H9 (cell line): ENCODE results near the gene CHST15. TPM values are rescaled to one million over a fixed set of nuclear protein-coding genes. Genes with fewer than 3 reads are reported as not detected.

Source experiments
- DNase-seq: peaks from one replicate; pipeline ENCODE4 v3.0.0-alpha.2; 2017
- H2AFZ ChIP-seq: one replicate; pipeline ENCODE4 v1.6.1; 2013; ENCODE audit warnings: mild to moderate bottlenecking, low read length, control low read depth, moderate library complexity
- H2AK5ac ChIP-seq: 2 replicates; pipeline ENCODE4 v1.6.1; 2013; ENCODE audit warnings: low read length, control low read depth, mixed read lengths; ENCODE audit not compliant: insufficient read length
- H2BK120ac ChIP-seq: one replicate; pipeline ENCODE4 v1.6.1; 2013; ENCODE audit warnings: low read depth, mild to moderate bottlenecking, low read length, control low read depth, inconsistent platforms; ENCODE audit not compliant: poor library complexity, severe bottlenecking
- H2BK12ac ChIP-seq: 2 replicates; pipeline ENCODE4 v1.6.1; 2013; ENCODE audit warnings: low read length, control low read depth, mixed read lengths, low read depth; ENCODE audit not compliant: insufficient read length
- H2BK15ac ChIP-seq: 2 replicates; pipeline ENCODE4 v1.6.1; 2013; ENCODE audit warnings: low read depth, low read length, control low read depth
- H2BK20ac ChIP-seq: one replicate; pipeline ENCODE4 v1.6.1; 2013; ENCODE audit warnings: low read depth, mild to moderate bottlenecking, low read length, control low read depth, inconsistent platforms; ENCODE audit not compliant: poor library complexity, severe bottlenecking
- H2BK5ac ChIP-seq: 2 replicates; pipeline ENCODE4 v1.6.1; 2013; ENCODE audit warnings: low read length, control low read depth, mixed read lengths; ENCODE audit not compliant: insufficient read length
- H3K14ac ChIP-seq: 2 replicates; pipeline ENCODE4 v1.6.1; 2013; ENCODE audit warnings: low read length, control low read depth; ENCODE audit not compliant: insufficient read depth
- H3K18ac ChIP-seq: 2 replicates; pipeline ENCODE4 v1.6.1; 2013; ENCODE audit warnings: low read depth, mild to moderate bottlenecking, mixed read lengths, low read length, control low read depth; ENCODE audit not compliant: insufficient read length
- H3K23ac ChIP-seq: 2 replicates; pipeline ENCODE4 v1.6.1; 2013; ENCODE audit warnings: low read length, control low read depth, mixed read lengths, low read depth; ENCODE audit not compliant: insufficient read length
- H3K23me2 ChIP-seq: 2 replicates; pipeline ENCODE4 v1.6.1; 2013; ENCODE audit warnings: low read depth, mild to moderate bottlenecking, mixed read lengths, low read length, control low read depth; ENCODE audit not compliant: insufficient read length, poor library complexity, severe bottlenecking
- H3K27ac ChIP-seq: 2 replicates; pipeline ENCODE4 v1.5.1; 2013; ENCODE audit warnings: low read length, control low read depth, mixed read lengths, low read depth; ENCODE audit not compliant: insufficient read length
- H3K27me3 ChIP-seq: 2 replicates; pipeline ENCODE4 v1.6.1; 2013; ENCODE audit warnings: low read length, control low read depth, inconsistent platforms; ENCODE audit not compliant: insufficient read depth
- H3K4ac ChIP-seq: 2 replicates; pipeline ENCODE4 v1.6.1; 2013; ENCODE audit warnings: low read depth, mild to moderate bottlenecking, control low read depth, inconsistent platforms, low read length, moderate library complexity
- H3K4me1 ChIP-seq: 2 replicates; pipeline ENCODE4 v1.6.1; 2013; ENCODE audit warnings: low read length, control low read depth, inconsistent platforms; ENCODE audit not compliant: insufficient read depth
- H3K4me2 ChIP-seq: 2 replicates; pipeline ENCODE4 v1.6.1; 2013; ENCODE audit warnings: low read length, control low read depth, mixed read lengths; ENCODE audit not compliant: insufficient read length, insufficient read depth
- H3K56ac ChIP-seq: 2 replicates; pipeline ENCODE4 v1.6.1; 2013; ENCODE audit warnings: low read depth, mild to moderate bottlenecking, mixed read lengths, low read length, control low read depth; ENCODE audit not compliant: insufficient read length
- H3K79me1 ChIP-seq: 2 replicates; pipeline ENCODE4 v1.6.1; 2013; ENCODE audit warnings: low read depth, mild to moderate bottlenecking, moderate library complexity, low read length, control low read depth, inconsistent platforms; ENCODE audit not compliant: insufficient read depth, poor library complexity, severe bottlenecking
- H3K79me2 ChIP-seq: 2 replicates; pipeline ENCODE4 v1.6.1; 2013; ENCODE audit warnings: low read length, control low read depth, inconsistent platforms; ENCODE audit not compliant: insufficient read depth
- H3K9ac ChIP-seq: 2 replicates; pipeline ENCODE4 v1.6.1; 2013; ENCODE audit warnings: low read length, control low read depth, mixed read lengths; ENCODE audit not compliant: insufficient read length; ENCODE audit errors: extremely low read depth
- H3K9me3 ChIP-seq: one replicate; pipeline ENCODE4 v1.6.1; 2013; ENCODE audit warnings: low read depth, low read length, inconsistent platforms; ENCODE audit not compliant: control insufficient read depth
- H3T11ph ChIP-seq: one replicate; pipeline ENCODE4 v1.6.1; 2013; ENCODE audit warnings: mild to moderate bottlenecking, low read length, control low read depth, inconsistent platforms
- H4K20me1 ChIP-seq: one replicate; pipeline ENCODE4 v1.6.1; 2013; ENCODE audit not compliant: control insufficient read depth, insufficient read length, insufficient read depth
- H4K5ac ChIP-seq: 2 replicates; pipeline ENCODE4 v1.6.1; 2013; ENCODE audit warnings: low read depth, mild to moderate bottlenecking, mixed read lengths, low read length, control low read depth; ENCODE audit not compliant: insufficient read length
- H4K8ac ChIP-seq: replicated peaks from 2 replicates; pipeline ENCODE4 v1.6.1; 2013; ENCODE audit warnings: low read length, control low read depth, mixed read lengths, low read depth; ENCODE audit not compliant: insufficient read length
- H4K91ac ChIP-seq: 2 replicates; pipeline ENCODE4 v1.6.1; 2013; ENCODE audit warnings: low read depth, mild to moderate bottlenecking, moderate library complexity, mixed read lengths, low read length, control low read depth; ENCODE audit not compliant: insufficient read length
- H3K27ac Mint-ChIP-seq, 3 experiments: 2 replicates in 2 of 3; 3 replicates in 1 of 3; pipeline ENCODE4 v1.8.0; 2020 to 2021; ENCODE audit warnings: mixed read lengths in 3 of 3, mild to moderate bottlenecking in 1 of 3, moderate library complexity in 1 of 3
- H3K27me3 Mint-ChIP-seq: 2 replicates; pipeline ENCODE4 v1.8.0; 2021; ENCODE audit warnings: low read depth, mild to moderate bottlenecking, moderate library complexity, mixed read lengths
- H3K36me3 Mint-ChIP-seq, 3 experiments: 2 replicates in 2 of 3; 3 replicates in 1 of 3; pipeline ENCODE4 v1.8.0; 2020 to 2021; ENCODE audit warnings: low read depth in 3 of 3, mixed read lengths in 3 of 3; ENCODE audit not compliant: insufficient read depth in 1 of 3
- H3K4me1 Mint-ChIP-seq, 2 experiments: 2 replicates each; pipeline ENCODE4 v1.8.0; 2020; ENCODE audit warnings: mixed read lengths in 2 of 2
- H3K4me3 Mint-ChIP-seq, 2 experiments: 2 replicates in 1 of 2; 3 replicates in 1 of 2; pipeline ENCODE4 v1.8.0; 2020 to 2021; ENCODE audit warnings: mild to moderate bottlenecking in 2 of 2, mixed read lengths in 2 of 2, moderate library complexity in 1 of 2
- H3K9me3 Mint-ChIP-seq, 2 experiments: 2 replicates in 1 of 2; 3 replicates in 1 of 2; pipeline ENCODE4 v1.8.0; 2020; ENCODE audit warnings: mild to moderate bottlenecking in 2 of 2, mixed read lengths in 2 of 2, moderate library complexity in 1 of 2
- WGBS: extraction: QIAGEN DNeasy Blood & Tissue Kit; methylation state at CpG from one replicate; pipeline ENCODE4 v1.1.7; 2013; ENCODE audit warnings: missing lambda C conversion rate, low lambda C conversion rate, mixed read lengths; ENCODE audit not compliant: insufficient read length; ENCODE audit errors: extremely low coverage; 5-methylcytosine and 5-hydroxymethylcytosine counted together
- total RNA-seq: library from RNA; stranded (reverse); gene quantifications from 2 replicates; pipeline ENCODE4 v1.2.1, GENCODE V29; 2021
- TF ChIP-seq, protein P1 (sequence below): fragments of 200-600 bp; sonication (generic); conservative IDR thresholded peaks from 3 replicates; pipeline ENCODE4 v1.8.0; 2021; ENCODE audit warnings: antibody characterized with exemption, mild to moderate bottlenecking

Gene CHST15
- total RNA-seq, 1 experiment from 2014 or later, result 8.7 TPM

DNA sequence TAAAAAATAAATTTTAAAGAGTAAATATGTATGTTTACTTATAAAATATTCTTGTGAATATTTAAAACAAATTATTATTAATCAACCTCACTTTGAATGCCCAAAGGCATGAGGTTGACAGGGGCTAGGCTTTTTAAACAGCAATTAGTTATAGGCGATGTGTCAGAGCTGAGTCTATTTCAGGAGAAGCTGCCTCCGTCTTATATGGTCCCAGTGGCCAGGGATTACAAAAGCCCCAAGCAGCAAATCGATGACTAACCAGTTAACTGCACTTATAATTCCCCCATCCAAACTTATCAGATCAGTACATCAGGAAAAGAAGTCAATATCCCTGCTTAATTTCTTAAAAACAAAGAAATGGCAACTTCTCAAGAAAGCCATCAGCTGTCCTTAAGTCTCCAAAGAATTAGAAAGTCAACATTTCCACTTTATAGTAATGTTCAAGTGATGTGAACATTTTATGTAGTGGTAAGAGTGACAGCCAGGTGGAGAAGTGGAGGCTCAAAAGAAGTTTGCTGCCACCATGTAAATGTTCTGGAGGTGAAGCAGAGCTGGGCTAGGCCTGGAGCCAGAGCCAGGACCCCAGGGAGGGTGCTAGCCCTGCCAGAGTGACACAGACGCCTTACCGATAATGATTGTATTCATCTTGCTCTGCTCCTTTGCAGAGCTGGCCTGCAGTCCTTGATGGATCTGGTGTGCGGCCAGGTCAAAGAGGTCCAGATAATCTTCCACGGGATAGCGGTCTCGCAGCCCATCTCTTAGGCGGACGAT is 51.5 kb downstream of the CHST15 start:
- no peak overlapping the region for H3T11ph ChIP-seq
- no peak overlapping the region for H3K23ac ChIP-seq
- no peak overlapping the region for H4K8ac ChIP-seq
- H2BK120ac ChIP-seq, result no peak overlapping the region
- no peak overlapping the region for H2BK20ac ChIP-seq
- H2AFZ ChIP-seq, result no peak overlapping the region
- H3K9me3 Mint-ChIP-seq, result no peaks in the 10 kb centered on the region; a peak in 2 of 5 replicates
- no peak overlapping the region for H3K4me3 Mint-ChIP-seq
- no peak overlapping the region for H2AK5ac ChIP-seq
- no peaks in the 10 kb centered on the region for H4K20me1 ChIP-seq
- no peaks in the 10 kb centered on the region for H3K27me3 ChIP-seq
- H3K79me1 ChIP-seq, result no peaks in the 10 kb centered on the region
- no peak overlapping the region for H2BK12ac ChIP-seq
- H3K36me3 Mint-ChIP-seq, result peaks cover 0 to 7% (median 3%) of the 10 kb centered on the region in 3 experiments; a peak in 3 of 7 replicates
- H3K4me1 Mint-ChIP-seq, result peaks cover 0 to 8% of the 10 kb centered on the region in 2 experiments; a peak in 2 of 4 replicates
- H4K91ac ChIP-seq, result no peak overlapping the region
- no peaks in the 10 kb centered on the region for H3K4me1 ChIP-seq
- no peak overlapping the region for H3K14ac ChIP-seq
- H3K27ac Mint-ChIP-seq, result no peak overlapping the region
- no peaks in the 10 kb centered on the region for H3K9me3 ChIP-seq
- no peaks in the 10 kb centered on the region for H3K79me2 ChIP-seq
- H3K56ac ChIP-seq, result no peak overlapping the region
- TF ChIP-seq, protein P1, sequence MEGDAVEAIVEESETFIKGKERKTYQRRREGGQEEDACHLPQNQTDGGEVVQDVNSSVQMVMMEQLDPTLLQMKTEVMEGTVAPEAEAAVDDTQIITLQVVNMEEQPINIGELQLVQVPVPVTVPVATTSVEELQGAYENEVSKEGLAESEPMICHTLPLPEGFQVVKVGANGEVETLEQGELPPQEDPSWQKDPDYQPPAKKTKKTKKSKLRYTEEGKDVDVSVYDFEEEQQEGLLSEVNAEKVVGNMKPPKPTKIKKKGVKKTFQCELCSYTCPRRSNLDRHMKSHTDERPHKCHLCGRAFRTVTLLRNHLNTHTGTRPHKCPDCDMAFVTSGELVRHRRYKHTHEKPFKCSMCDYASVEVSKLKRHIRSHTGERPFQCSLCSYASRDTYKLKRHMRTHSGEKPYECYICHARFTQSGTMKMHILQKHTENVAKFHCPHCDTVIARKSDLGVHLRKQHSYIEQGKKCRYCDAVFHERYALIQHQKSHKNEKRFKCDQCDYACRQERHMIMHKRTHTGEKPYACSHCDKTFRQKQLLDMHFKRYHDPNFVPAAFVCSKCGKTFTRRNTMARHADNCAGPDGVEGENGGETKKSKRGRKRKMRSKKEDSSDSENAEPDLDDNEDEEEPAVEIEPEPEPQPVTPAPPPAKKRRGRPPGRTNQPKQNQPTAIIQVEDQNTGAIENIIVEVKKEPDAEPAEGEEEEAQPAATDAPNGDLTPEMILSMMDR, result no peak
- H2BK5ac ChIP-seq, result no peak overlapping the region
- no peaks in the 10 kb centered on the region for H3K23me2 ChIP-seq
- no peak overlapping the region for H3K9ac ChIP-seq
- H3K4ac ChIP-seq, result no peak overlapping the region
- no CpG with 5 or more reads among the region's 11 CpGs for WGBS
- no peak overlapping the region for H3K4me2 ChIP-seq
- H3K27ac ChIP-seq, result no peak overlapping the region
- no peak overlapping the region for H4K5ac ChIP-seq
- H2BK15ac ChIP-seq, result no peak overlapping the region
- no peak overlapping the region for H3K18ac ChIP-seq
- DNase-seq, result no peak
- H3K27me3 Mint-ChIP-seq, result peaks cover 5% of the 10 kb centered on the region; the same call in 1 of the 2 replicates
